ENCODE measurements around the gene CDON.
"Not testable (repeated sequence)": the region's sequence is repeated elsewhere in the genome, so short reads cannot be mapped to it uniquely, and the experiment has no call there.

CDON gene

GRCh38 chr11:125921042-125921441 is 141.6 kb downstream of the CDON start:
- Histone ChIP-seq H4K20me1 (ENCODE audit: low read depth, low read length) (no peaks in the 10 kb centered on the region), H3K27me3 (ENCODE audit: low read length) (no peaks in the 10 kb centered on the region), H3K9me2 (replicated peaks; ENCODE audit: insufficient read depth, low read length) (no peaks in the 10 kb centered on the region), H3K36me3 (ENCODE audit: low read length) (no peaks in the 10 kb centered on the region), H3K27ac (ENCODE audit: low read depth, low read length) (no peak overlapping the region), H3F3A (ENCODE audit: insufficient read depth) (no peaks in the 10 kb centered on the region), H3K4me2 (ENCODE audit: low read depth, low read length, poor library complexity, severe bottlenecking) (no peak overlapping the region), H3K79me2 (ENCODE audit: insufficient read depth, low read length) (no peaks in the 10 kb centered on the region), H2AFZ (ENCODE audit: low read depth, low read length, severe bottlenecking) (no peak overlapping the region), H3K4me3 (ENCODE audit: insufficient read depth, low read length, poor library complexity, severe bottlenecking) (no peak overlapping the region), H3K9ac (ENCODE audit: low read length) (no peak overlapping the region), H3K9me3 (ENCODE audit: insufficient read depth, low read length) (no peaks in the 10 kb centered on the region)
- no peak for TF ChIP-seq EZH2phosphoT487 (conservative IDR thresholded peaks at IDR 0.05; ENCODE audit: low read length)

GRCh38 chr11:125918140-125918840 is 144.4 kb downstream of the CDON start:
- Histone ChIP-seq H3K27me3 (ENCODE audit: low read length) (no peaks in the 10 kb centered on the region), H3K27ac (ENCODE audit: low read depth, low read length) (no peak overlapping the region), H3F3A (ENCODE audit: insufficient read depth) (no peaks in the 10 kb centered on the region), H3K4me2 (ENCODE audit: low read depth, low read length, poor library complexity, severe bottlenecking) (no peak overlapping the region), H3K36me3 (ENCODE audit: low read length) (no peaks in the 10 kb centered on the region), H3K9ac (ENCODE audit: low read length) (no peak overlapping the region), H4K20me1 (ENCODE audit: low read depth, low read length) (no peaks in the 10 kb centered on the region), H3K79me2 (ENCODE audit: insufficient read depth, low read length) (no peaks in the 10 kb centered on the region), H3K4me3 (ENCODE audit: insufficient read depth, low read length, poor library complexity, severe bottlenecking) (no peak overlapping the region), H3K9me3 (ENCODE audit: insufficient read depth, low read length) (no peaks in the 10 kb centered on the region), H3K9me2 (replicated peaks; ENCODE audit: insufficient read depth, low read length) (no peaks in the 10 kb centered on the region), H2AFZ (ENCODE audit: low read depth, low read length, severe bottlenecking) (no peak overlapping the region)
- no peak for TF ChIP-seq EZH2phosphoT487 (conservative IDR thresholded peaks at IDR 0.05; ENCODE audit: low read length)
- no peak for TF ChIP-seq CTCF (IDR thresholded peaks at IDR 0.05; ENCODE audit: insufficient read depth, low read length, poor library complexity, severe bottlenecking)

- H3K4me2 ChIP-seq (ENCODE audit: low read depth, low read length, poor library complexity, severe bottlenecking), result no peak overlapping the region
- TF ChIP-seq CTCF (IDR thresholded peaks at IDR 0.05; ENCODE audit: insufficient read depth, low read length, poor library complexity, severe bottlenecking) (no peak), EZH2phosphoT487 (conservative IDR thresholded peaks at IDR 0.05; ENCODE audit: low read length) (no peak)
Observed at GRCh38 chr11:125916683-125917347, 145.9 kb downstream of the CDON start.

GRCh38 chr11:125914601-125915000 is 148.1 kb downstream of the CDON start:
- H3K27me3 ChIP-seq (ENCODE audit: low read length), result not testable (repeated sequence)

More at GRCh38 chr11:125916683-125917347, 145.9 kb downstream of the CDON start:
- no peaks in the 10 kb centered on the region for H3K9me2 ChIP-seq (replicated peaks; ENCODE audit: insufficient read depth, low read length)
- H3K9ac ChIP-seq (ENCODE audit: low read length), result no peak overlapping the region
- H3K27me3 ChIP-seq (ENCODE audit: low read length), result no peaks in the 10 kb centered on the region
- H4K20me1 ChIP-seq (ENCODE audit: low read depth, low read length), result no peaks in the 10 kb centered on the region
- no peak overlapping the region for H2AFZ ChIP-seq (ENCODE audit: low read depth, low read length, severe bottlenecking)
- no peaks in the 10 kb centered on the region for H3K9me3 ChIP-seq (ENCODE audit: insufficient read depth, low read length)
- H3F3A ChIP-seq (ENCODE audit: insufficient read depth), result no peaks in the 10 kb centered on the region
- no peaks in the 10 kb centered on the region for H3K79me2 ChIP-seq (ENCODE audit: insufficient read depth, low read length)
- H3K36me3 ChIP-seq (ENCODE audit: low read length), result no peaks in the 10 kb centered on the region
- no peak overlapping the region for H3K4me3 ChIP-seq (ENCODE audit: insufficient read depth, low read length, poor library complexity, severe bottlenecking)
- no peak overlapping the region for H3K27ac ChIP-seq (ENCODE audit: low read depth, low read length)

More at GRCh38 chr11:125914601-125915000, 148.1 kb downstream of the CDON start:
- not testable (repeated sequence) for H3K4me3 ChIP-seq (ENCODE audit: insufficient read depth, low read length, poor library complexity, severe bottlenecking); H3K4me2 ChIP-seq (ENCODE audit: low read depth, low read length, poor library complexity, severe bottlenecking); H4K20me1 ChIP-seq (ENCODE audit: low read depth, low read length); H3K9me3 ChIP-seq (ENCODE audit: insufficient read depth, low read length); H2AFZ ChIP-seq (ENCODE audit: low read depth, low read length, severe bottlenecking); H3K9me2 ChIP-seq (replicated peaks; ENCODE audit: insufficient read depth, low read length); H3K9ac ChIP-seq (ENCODE audit: low read length); H3F3A ChIP-seq (ENCODE audit: insufficient read depth); H3K36me3 ChIP-seq (ENCODE audit: low read length); H3K27ac ChIP-seq (ENCODE audit: low read depth, low read length); H3K79me2 ChIP-seq (ENCODE audit: insufficient read depth, low read length)

Data from SU-DHL-6 (cell line).